Mucosa of gallbladder (tissue), 1 donor: ENCODE data around the gene PLPPR3. TPM values are rescaled to one million over a fixed set of nuclear protein-coding genes. Genes with fewer than 3 reads are reported as not detected.
"Not testable (repeated sequence)": the region's sequence is repeated elsewhere in the genome, so short reads cannot be mapped to it uniquely, and the experiment has no call there.

ENCODE experiments used
- DNase-seq: peaks from one replicate; pipeline ENCODE4 v3.0.0-alpha.2; 2020; ENCODE audit warnings: low spot score
- total RNA-seq: library from RNA; stranded (reverse); gene quantifications from one replicate; pipeline ENCODE4 v1.2.1, GENCODE V29; 2021
- donor health status: DM: no; HTN: no; CAD: no.

The PLPPR3 gene
- total RNA-seq, 1 donor from 2014 or later, result 0.20 TPM

DNA sequence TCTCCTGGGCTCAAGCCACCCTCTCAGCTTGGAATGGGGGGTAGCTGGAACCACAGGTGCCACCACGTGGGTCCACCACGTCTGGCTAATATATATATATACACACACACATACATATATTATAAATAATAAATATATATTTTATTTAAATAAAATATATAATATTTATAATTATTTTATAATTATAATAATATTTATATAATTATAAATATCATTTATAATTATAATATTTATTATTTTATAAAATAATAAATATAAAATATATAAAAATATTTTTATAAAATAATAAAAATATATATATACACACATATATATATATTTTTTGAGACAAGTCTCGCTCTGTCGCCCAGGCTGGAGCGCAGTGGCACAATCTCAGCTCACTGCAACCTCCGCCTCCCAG is 32.8 kb upstream of the PLPPR3 start:
- no peak for DNase-seq

DNA sequence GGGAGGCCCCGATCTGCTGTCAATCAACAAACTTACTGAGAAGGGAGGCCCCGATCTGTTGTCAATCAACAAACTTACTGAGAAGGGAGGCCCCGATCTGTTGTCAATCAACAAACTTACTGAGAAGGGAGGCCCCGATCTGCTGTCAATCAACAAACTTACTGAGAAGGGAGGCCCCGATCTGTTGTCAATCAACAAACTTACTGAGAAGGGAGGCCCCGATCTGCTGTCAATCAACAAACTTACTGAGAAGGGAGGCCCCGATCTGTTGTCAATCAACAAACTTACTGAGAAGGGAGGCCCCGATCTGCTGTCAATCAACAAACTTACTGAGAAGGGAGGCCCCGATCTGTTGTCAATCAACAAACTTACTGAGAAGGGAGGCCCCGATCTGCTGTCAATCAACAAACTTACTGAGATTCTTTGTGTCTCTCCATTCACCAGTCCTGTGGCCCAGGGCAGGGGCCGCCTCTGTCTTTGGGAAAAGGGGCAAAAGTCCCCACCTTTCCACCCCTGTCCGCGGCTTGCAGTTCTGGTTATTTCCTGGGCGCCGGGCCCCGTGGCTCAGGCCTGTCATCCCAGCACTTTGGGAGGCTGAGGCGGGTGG is 32.0 kb upstream of the PLPPR3 start:
- DNase-seq, result not testable (repeated sequence)

DNA sequence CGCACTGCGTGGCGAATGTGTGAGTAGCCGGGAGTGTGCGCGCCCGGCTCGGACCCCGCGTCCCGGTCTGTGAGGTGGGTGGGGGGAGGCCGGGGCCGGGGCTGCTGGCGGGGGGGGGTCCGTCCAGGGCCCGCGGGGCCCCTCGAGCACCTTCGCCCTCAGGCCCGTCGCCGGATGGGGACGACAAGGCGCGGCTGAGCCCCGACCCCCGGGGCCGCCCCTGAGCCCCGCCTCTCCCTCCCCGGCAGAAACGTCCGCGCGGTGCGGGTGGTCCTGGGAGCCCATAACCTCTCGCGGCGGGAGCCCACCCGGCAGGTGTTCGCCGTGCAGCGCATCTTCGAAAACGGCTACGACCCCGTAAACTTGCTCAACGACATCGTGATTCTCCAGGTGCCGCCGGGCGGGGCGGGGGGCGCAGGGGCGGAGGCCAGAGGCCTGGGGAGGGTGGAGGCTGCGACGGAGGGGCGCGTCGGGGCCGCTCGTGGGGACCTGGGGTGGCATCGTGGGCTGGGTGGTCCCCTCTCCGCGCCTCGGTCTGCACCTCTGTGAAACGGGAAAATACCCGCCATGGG is 31.3 kb upstream of the PLPPR3 start:
- no peak for DNase-seq

DNA sequence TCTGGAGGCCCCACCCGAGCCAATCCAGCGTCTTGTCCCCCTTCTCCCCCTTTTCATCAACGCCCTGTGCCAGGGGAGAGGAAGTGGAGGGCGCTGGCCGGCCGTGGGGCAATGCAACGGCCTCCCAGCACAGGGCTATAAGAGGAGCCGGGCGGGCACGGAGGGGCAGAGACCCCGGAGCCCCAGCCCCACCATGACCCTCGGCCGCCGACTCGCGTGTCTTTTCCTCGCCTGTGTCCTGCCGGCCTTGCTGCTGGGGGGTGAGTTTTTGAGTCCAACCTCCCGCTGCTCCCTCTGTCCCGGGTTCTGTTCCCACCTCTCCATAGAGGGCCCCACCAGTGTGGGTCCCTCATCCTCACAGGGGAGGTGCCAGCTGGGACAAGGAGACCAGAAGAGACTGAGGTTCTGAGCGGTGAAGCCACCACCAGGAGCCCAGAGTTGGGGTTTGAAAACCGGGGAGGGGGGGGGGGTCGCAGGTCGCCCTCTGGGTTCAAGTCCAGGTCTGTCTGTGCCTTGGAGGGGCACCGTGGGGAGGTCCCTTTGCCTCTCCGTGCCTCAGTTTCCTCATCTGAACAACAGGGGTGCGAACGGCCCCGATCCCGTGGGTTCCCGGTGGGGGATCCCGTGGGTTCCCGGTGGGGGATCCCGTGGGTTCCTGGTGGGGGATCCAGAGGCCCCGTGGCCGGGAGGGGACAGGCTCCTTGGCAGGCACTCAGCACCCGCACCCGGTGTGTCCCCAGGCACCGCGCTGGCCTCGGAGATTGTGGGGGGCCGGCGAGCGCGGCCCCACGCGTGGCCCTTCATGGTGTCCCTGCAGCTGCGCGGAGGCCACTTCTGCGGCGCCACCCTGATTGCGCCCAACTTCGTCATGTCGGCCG is 30.6 kb upstream of the PLPPR3 start, which contains the start of gene ELANE:
Gene ELANE (plus strand): TSS at position 168 of the 878 bp plus-strand sequence. CDS start 26 bp downstream, at position 194.
- no peak for DNase-seq

DNA sequence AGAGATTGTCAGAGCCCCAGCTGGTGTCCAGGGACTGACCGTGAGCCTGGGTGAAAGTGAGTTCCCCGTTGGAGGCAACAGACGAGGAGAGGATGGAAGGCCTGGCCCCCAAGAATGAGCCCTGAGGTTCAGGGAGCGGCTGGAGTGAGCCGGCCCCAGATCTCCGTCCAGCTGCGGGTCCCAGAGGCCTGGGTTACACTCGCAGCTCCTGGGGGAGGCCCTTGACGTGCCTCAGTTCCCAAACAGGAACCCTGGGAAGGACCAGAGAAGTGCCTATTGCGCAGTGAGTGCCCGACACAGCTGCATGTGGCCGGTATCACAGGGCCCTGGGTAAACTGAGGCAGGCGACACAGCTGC is 29.2 kb upstream of the PLPPR3 start:
- no peak for DNase-seq

DNA sequence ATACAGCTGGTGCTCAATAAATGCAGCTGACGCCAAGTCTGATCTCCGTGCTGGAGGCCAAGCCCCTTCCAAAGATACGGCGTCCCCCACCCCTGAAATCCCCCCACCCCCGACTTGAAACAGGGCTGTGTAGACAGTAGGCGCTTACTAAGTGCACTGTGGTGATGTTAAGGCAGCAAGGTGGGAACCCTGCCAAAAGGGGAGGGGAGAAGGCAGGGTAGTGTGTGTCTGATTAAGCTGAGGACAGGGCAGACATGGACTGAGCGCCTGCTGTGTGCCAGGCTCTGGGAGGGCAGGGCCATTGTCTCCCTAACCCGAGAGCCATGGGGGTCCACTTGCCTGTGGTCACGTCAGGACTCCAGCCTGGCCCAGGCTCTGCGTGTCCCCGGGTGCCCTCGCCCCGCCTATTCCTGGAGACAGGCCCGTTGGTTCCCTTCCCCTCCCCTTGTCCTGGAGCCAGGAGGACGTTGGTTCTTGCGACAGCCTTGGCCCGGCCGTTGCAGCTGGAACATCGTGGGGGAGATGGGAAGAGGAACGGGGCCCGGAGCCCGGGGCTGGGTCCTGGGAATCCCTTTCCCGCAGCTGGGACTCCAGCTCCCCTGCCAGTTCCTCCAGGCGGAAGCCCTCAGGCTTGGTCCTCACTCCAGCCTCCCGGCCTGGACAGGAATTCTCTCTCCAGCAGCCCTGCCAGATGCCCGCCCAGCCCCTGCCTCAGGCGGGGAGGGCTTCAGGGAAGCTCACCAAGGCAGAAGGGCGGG is 28.6 kb upstream of the PLPPR3 start:
- DNase-seq, result peak; percentile 83

DNA sequence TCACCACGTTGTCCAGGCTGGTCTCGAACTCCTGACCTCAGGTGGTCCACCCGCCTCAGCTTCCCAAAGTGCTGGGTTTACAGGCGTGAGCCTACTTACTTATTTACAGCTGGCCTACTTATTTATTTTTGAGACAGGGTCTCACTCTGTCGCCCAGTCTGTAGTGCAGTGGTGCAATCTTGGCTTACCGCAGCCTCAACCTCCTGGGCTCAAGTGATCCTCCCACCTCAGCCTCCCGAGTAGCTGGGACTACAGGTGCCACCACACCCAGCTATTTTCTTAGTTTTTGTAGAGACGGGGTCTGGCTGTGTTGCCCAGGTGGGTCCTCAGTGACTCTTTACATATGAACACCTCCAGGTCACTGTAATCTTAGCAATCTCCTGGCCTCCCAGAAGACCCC is 27.4 kb upstream of the PLPPR3 start:
- DNase-seq, result not testable (repeated sequence)

DNA sequence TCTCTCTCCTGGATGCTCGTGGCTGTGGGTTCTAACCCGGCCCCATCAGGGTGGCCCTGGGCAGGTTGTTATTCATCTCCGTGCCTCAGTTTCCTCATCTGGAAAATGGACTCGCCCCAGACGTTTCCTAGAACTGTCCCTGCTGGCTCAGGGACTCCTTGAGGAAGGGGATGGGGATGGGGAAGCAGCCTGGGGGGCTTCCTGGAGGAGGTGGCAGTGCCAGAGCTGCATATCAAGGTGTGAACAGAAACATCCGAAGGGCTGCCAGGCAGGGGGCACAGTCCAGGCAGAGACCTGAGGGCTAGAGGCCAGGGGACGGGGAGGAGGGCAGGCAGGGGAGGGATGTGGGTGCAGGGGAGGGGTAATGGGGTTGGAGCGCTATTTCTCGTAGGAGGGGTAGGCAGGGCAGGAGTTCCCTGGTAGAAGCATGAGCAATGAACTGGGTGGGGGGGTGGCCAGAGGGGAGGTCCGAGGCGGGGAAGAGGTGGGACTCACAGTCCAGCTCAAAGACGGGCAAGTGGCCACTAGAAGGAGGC is 26.7 kb upstream of the PLPPR3 start:
- no peak for DNase-seq

DNA sequence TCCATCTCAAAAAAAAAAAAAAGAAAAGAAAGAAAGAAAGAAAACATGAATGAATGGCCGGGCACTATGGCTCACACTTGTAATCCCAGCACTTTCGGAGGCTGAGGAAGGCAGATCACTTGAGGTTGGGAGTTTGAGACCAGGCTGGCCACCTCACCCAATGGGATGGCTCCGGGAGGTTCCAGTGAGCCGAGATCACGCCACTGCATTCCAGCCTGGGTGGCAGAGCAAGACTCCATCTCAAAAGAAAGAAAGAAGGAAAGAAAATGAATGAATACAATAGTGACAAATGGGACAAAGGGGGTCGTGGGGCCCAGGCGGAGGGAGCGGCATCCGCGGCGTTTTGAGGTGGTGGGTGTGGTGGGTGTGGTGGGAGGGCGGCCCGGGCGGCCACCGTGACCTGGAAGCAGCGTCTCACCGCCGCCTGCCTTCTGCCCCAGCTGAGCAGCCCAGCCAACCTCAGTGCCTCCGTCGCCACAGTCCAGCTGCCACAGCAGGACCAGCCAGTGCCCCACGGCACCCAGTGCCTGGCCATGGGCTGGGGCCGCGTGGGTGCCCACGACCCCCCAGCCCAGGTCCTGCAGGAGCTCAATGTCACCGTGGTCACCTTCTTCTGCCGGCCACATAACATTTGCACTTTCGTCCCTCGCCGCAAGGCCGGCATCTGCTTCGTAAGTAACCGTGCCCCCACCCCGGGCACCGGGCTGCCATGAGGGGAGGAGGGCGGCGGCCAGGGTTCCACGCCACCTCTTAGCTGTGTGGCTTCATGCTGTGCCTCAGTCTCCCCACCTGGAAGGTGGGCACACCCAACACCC is 24.2 kb upstream of the PLPPR3 start:
- no peak for DNase-seq

DNA sequence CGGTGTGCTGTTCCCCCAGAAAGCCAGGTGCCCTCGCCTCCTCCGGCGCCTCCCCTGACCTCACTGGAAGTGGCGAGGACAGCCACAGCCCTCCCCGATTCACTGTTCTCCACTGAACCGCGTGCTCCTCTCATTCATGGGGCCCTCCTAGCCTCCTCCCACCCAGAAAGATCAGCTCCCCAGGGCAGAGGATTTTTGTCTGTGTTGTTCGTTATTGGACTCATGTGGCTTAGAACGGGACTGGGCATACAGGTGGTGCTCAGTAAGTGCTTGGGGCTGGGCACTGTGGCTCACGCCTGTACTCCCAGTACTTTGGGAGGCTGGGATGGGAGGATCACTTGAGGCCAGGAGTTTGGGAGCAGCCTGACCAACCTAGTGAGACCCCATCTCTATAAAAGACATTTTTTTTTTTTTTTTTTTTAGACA is 22.8 kb upstream of the PLPPR3 start:
- DNase-seq, result no peak

DNA sequence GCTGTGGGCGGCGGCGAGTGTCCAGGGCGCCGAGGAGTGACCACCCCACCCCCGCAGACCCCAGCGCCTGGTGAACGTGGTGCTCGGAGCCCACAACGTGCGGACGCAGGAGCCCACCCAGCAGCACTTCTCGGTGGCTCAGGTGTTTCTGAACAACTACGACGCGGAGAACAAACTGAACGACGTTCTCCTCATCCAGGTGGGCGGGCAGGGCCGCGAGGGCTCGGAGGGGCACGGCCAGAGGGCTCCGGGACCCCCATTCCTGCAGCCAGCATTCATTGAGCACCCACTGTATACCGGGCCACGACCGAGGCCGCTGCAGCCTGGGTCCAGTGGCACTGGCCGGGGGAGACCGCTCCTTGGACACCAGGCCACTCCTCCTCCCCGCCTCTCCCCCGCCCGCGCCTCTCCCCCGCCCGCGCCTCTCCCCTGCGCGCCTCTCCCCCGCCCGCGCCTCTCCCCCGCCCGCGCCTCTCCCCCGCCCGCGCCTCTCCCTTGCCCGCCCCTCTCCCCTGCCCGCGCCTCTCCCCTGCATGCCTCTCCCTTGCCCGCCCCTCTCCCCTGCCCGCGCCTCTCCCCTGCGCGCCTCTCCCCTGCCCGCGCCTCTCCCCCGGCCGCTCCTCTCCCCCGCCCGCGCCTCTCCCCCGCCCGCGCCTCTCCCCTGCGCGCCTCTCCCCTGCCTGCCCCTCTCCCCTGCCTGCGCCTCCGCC is 22.2 kb upstream of the PLPPR3 start:
- no peak for DNase-seq

DNA sequence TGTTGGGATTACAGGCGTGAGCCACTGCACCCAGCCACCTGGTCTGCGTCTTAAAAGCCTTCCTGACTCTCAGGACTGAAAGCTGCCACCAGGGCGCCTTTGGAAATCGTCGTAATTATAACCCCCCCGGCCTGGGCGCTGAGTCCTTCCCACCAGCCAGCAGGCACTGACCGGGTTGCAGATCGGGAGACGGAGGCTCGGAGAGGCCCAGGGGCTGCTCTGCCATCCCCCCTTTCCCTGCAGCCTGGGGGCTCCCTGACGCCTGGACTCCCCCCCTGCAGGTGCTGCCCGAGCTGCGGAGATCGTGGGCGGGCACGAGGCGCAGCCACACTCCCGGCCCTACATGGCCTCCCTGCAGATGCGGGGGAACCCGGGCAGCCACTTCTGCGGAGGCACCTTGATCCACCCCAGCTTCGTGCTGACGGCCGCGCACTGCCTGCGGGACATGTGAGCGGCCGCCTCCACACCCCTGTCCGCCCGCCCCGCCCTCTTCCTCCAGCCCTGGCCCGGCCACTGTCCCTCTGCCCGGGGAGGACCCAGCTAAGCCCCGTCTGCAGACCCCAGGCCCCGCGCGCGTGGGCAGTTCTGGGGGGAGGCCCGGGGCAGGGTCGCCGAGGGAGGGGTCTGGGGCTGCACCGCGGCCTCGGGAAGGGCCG is 21.6 kb upstream of the PLPPR3 start:
- DNase-seq, result no peak

DNA sequence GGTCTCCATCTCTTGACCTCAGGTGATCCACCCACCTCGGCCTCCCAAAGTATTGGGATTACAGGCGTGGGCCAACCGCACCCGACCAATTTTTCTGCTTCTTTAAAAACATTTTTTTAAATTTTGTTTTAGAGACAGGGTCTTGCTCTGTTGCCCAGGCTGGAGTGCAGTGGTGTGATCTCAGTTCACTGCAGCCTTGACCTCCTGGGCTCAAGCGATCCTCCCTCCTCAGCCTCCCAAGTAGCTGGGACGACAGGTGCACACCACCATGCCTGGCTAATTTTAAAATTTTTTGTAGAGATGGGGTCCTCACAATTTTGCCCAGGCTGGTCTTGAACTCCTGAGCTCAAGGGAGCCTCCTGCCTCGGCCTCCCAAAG is 21.0 kb upstream of the PLPPR3 start:
- DNase-seq, result not testable (repeated sequence)

DNA sequence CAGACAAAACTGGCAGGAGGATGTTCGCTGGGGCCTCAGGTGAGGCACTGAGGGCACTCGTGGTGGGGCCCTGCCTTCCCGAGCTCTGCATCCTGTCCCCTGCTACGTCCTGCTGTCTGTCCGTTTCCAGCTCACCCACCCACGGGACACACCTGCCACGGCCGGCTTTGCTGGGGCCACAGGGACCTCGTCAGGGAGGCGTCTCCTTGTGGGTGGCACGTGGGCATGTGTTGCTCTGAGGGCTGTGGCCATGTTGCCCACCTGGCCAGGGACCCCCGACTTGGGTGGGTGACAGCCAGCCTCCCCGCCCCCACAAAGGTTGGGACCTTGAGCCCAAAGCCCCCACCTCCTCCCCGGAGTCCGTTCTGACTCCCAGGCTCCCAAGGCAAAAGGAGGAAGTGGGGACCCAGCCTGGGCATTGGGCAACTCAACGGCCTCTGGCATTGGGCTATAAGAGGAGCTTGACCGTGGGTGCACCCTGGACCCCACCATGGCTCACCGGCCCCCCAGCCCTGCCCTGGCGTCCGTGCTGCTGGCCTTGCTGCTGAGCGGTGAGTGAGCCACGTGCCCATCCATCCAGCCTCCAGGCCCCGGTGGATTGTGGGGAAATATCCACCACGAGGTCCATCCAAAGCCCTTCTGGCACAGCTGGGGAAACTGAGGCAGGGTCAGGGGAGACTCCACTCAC is 18.9 kb upstream of the PLPPR3 start, which contains the start of gene PRTN3:
Gene PRTN3 (plus strand): TSS at position 481 of the 688 bp plus-strand sequence. CDS start 10 bp downstream, at position 491.
- DNase-seq, result no peak

DNA sequence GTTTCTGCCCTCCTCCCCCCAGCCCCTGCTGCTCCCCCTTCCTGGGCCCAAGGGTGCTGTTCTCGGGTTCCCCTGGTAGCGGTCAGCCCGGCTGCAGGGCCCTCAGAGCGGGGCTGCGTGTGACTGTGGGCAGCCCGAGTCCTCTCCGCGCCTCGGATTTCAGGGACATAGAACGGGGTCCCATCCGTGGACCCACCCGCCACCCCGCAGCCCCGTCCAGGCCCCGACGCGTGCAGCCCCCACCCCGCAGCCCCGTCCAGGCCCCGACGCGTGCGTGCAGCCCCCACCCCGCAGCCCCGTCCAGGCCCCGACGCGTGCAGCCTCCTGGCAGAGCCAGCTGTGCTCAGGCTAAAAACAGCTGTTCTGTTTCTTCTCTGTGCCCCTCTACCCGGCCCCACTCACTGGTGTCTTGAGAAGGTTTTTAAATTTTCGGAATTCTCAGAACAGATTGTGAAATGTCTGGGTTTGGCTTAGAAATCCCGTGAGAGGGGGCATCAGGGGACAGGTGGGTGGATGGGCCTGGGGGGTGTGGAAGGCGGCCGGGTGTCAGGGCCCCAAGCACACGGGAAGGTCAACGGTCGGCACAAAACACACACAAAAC is 13.6 kb upstream of the PLPPR3 start:
- no peak for DNase-seq

DNA sequence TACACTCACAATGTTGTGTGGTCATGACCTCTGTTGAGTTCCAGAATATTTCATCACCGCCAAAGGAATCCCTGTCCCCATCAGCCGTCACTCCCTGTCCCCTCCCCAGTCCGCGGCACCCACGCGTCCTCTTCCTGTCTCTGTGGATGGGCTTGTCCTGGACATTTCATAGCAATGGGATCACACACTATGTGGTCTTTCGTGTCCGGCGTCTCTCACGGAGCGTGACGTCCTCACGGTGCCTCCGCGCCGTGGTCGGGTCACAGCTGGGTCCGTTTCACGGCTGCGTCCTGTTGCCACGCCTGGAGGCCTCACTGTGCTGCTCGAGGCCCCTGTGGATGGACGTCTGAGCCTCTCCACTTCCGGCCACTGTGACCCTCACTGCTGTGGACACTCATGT is 12.5 kb upstream of the PLPPR3 start:
- DNase-seq, result no peak

DNA sequence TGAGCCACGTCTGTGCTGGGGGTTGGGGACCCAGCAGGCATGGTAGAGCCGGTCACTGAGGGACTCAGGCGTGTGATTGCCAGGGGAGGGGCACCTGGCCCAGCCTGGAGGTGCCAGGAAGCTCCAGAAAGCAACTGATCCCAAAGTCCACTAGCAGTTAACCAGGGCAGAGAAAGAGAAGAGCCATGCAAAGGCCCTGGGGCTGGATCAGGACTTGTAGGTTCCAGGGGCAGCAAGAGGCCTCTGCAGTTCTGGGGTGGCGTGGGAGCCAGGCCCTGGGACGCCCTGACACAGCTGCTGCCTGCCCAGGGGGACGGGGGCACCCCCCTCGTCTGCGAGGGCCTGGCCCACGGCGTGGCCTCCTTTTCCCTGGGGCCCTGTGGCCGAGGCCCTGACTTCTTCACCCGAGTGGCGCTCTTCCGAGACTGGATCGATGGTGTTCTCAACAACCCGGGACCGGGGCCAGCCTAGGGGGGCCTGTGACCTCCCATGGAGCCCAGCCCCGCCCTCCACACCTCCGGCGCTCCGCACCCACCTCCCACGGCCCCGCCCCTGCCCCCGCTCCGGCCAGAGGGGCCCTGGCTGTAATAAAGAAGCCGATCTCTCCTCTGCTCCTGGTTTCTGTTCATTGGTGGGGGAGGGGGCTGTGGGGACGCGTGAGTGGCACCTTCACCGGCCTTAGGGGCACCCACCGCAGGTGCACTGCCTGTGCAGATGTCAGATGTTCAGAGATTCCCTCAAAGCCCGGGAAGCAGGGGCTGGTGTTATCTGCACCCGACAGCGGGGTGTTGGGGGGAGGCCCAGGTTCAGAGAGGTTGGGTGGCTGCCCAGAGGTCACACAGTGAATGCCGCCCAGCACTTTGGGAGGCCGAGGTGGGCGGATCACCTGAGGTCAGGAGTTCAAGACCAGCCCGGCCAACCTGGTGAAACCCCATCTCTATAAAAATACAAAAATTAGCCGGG is 9.9 kb upstream of the PLPPR3 start:
- DNase-seq, result no peak
